ENCODE results near the gene GSTCD.
A peak's percentile ranks its signal among the peaks of the same experiment; 100 is the strongest.
"Not testable (repeated sequence)": the region's sequence is repeated elsewhere in the genome, so short reads cannot be mapped to it uniquely, and the experiment has no call there.

GSTCD gene

GRCh38 chr4:105683038-105683437 is 25.5 kb upstream of the GSTCD start:
- Histone ChIP-seq H3K4me3 (ENCODE audit: low read length in 2 of 2) (no peak overlapping the region), H3K27ac (ENCODE audit: low read depth in 2 of 2, low read length in 2 of 2) (peak overlapping the region in 1 of 2 donors; percentile 44), H3K4me1 (ENCODE audit: control insufficient read depth in 2 of 2, insufficient read depth in 2 of 2, low read length in 2 of 2) (peaks cover 6 to 7% of the 10 kb centered on the region in 2 donors), H3K9ac (ENCODE audit: low read depth in 1 of 2, low read length in 2 of 2) (no peak overlapping the region), H3K27me3 (ENCODE audit: control insufficient read depth in 2 of 2, insufficient read depth in 2 of 2, low read length in 2 of 2) (no peaks in the 10 kb centered on the region), H3K9me3 (ENCODE audit: control insufficient read depth in 2 of 2, low read length in 2 of 2) (no peaks in the 10 kb centered on the region), H3K36me3 (ENCODE audit: control insufficient read depth in 2 of 2, insufficient read depth in 2 of 2, low read length in 2 of 2) (peaks cover 7 to 29% of the 10 kb centered on the region in 2 donors)

GRCh38 chr4:105686571-105686970 is 22.0 kb upstream of the GSTCD start:
- no peak overlapping the region for H3K27ac ChIP-seq (ENCODE audit: low read depth in 2 of 2, low read length in 2 of 2)
- H3K4me3 ChIP-seq (ENCODE audit: low read length in 2 of 2): no peak overlapping the region
- H3K36me3 ChIP-seq (ENCODE audit: control insufficient read depth in 2 of 2, insufficient read depth in 2 of 2, low read length in 2 of 2): peaks cover 23 to 44% of the 10 kb centered on the region in 2 donors
- H3K9me3 ChIP-seq (ENCODE audit: control insufficient read depth in 2 of 2, low read length in 2 of 2): no peaks in the 10 kb centered on the region
- H3K4me1 ChIP-seq (ENCODE audit: control insufficient read depth in 2 of 2, insufficient read depth in 2 of 2, low read length in 2 of 2): peaks cover 0 to 5% of the 10 kb centered on the region in 2 donors
- H3K9ac ChIP-seq (ENCODE audit: low read depth in 1 of 2, low read length in 2 of 2): no peak overlapping the region
- H3K27me3 ChIP-seq (ENCODE audit: control insufficient read depth in 2 of 2, insufficient read depth in 2 of 2, low read length in 2 of 2): no peaks in the 10 kb centered on the region

- H3K36me3 ChIP-seq (ENCODE audit: control insufficient read depth in 2 of 2, insufficient read depth in 2 of 2, low read length in 2 of 2): peaks cover 13 to 38% of the 10 kb centered on the region in 2 donors
Observed at GRCh38 chr4:105694812-105695211, 13.8 kb upstream of the GSTCD start.

GRCh38 chr4:105695832-105696231 is 12.8 kb upstream of the GSTCD start:
- not testable (repeated sequence) for H3K9me3 ChIP-seq (ENCODE audit: control insufficient read depth in 2 of 2, low read length in 2 of 2); H3K27ac ChIP-seq (ENCODE audit: low read depth in 2 of 2, low read length in 2 of 2); H3K9ac ChIP-seq (ENCODE audit: low read depth in 1 of 2, low read length in 2 of 2); H3K4me3 ChIP-seq (ENCODE audit: low read length in 2 of 2); H3K4me1 ChIP-seq (ENCODE audit: control insufficient read depth in 2 of 2, insufficient read depth in 2 of 2, low read length in 2 of 2); H3K27me3 ChIP-seq (ENCODE audit: control insufficient read depth in 2 of 2, insufficient read depth in 2 of 2, low read length in 2 of 2)
- H3K36me3 ChIP-seq (ENCODE audit: control insufficient read depth in 2 of 2, insufficient read depth in 2 of 2, low read length in 2 of 2): peaks cover 13 to 38% of the 10 kb centered on the region in 2 donors

More at GRCh38 chr4:105694812-105695211, 13.8 kb upstream of the GSTCD start:
- H3K4me1 ChIP-seq (ENCODE audit: control insufficient read depth in 2 of 2, insufficient read depth in 2 of 2, low read length in 2 of 2); H3K9ac ChIP-seq (ENCODE audit: low read depth in 1 of 2, low read length in 2 of 2); H3K27me3 ChIP-seq (ENCODE audit: control insufficient read depth in 2 of 2, insufficient read depth in 2 of 2, low read length in 2 of 2); H3K9me3 ChIP-seq (ENCODE audit: control insufficient read depth in 2 of 2, low read length in 2 of 2); H3K27ac ChIP-seq (ENCODE audit: low read depth in 2 of 2, low read length in 2 of 2); H3K4me3 ChIP-seq (ENCODE audit: low read length in 2 of 2): not testable (repeated sequence)

- Histone ChIP-seq H3K9ac (ENCODE audit: low read depth in 1 of 2, low read length in 2 of 2) (no peak overlapping the region), H3K4me3 (ENCODE audit: low read length in 2 of 2) (no peak overlapping the region), H3K36me3 (ENCODE audit: control insufficient read depth in 2 of 2, insufficient read depth in 2 of 2, low read length in 2 of 2) (peaks cover 8 to 22% of the 10 kb centered on the region in 2 donors), H3K27ac (ENCODE audit: low read depth in 2 of 2, low read length in 2 of 2) (no peak overlapping the region), H3K27me3 (ENCODE audit: control insufficient read depth in 2 of 2, insufficient read depth in 2 of 2, low read length in 2 of 2) (no peaks in the 10 kb centered on the region), H3K9me3 (ENCODE audit: control insufficient read depth in 2 of 2, low read length in 2 of 2) (no peaks in the 10 kb centered on the region), H3K4me1 (ENCODE audit: control insufficient read depth in 2 of 2, insufficient read depth in 2 of 2, low read length in 2 of 2) (no peaks in the 10 kb centered on the region)
Observed at GRCh38 chr4:105698607-105699006, 10.0 kb upstream of the GSTCD start.

GRCh38 chr4:105707782-105708180 is 803 bp upstream of the GSTCD start:
- peak overlapping the region; percentile 87 to 88 for H3K9ac ChIP-seq (ENCODE audit: low read depth in 1 of 2, low read length in 2 of 2)
- no peaks in the 10 kb centered on the region for H3K9me3 ChIP-seq (ENCODE audit: control insufficient read depth in 2 of 2, low read length in 2 of 2)
- H3K27me3 ChIP-seq (ENCODE audit: control insufficient read depth in 2 of 2, insufficient read depth in 2 of 2, low read length in 2 of 2): no peaks in the 10 kb centered on the region
- peak overlapping the region; percentile 88 to 93 for H3K4me3 ChIP-seq (ENCODE audit: low read length in 2 of 2)
- peak overlapping the region; percentile 81 to 88 for H3K27ac ChIP-seq (ENCODE audit: low read depth in 2 of 2, low read length in 2 of 2)
- peaks cover 9 to 10% of the 10 kb centered on the region in 2 donors for H3K4me1 ChIP-seq (ENCODE audit: control insufficient read depth in 2 of 2, insufficient read depth in 2 of 2, low read length in 2 of 2)
- no peaks in the 10 kb centered on the region for H3K36me3 ChIP-seq (ENCODE audit: control insufficient read depth in 2 of 2, insufficient read depth in 2 of 2, low read length in 2 of 2)

- peak overlapping the region; percentile 87 to 88 for H3K9ac ChIP-seq (ENCODE audit: low read depth in 1 of 2, low read length in 2 of 2)
- H3K27me3 ChIP-seq (ENCODE audit: control insufficient read depth in 2 of 2, insufficient read depth in 2 of 2, low read length in 2 of 2): no peaks in the 10 kb centered on the region
- no peaks in the 10 kb centered on the region for H3K36me3 ChIP-seq (ENCODE audit: control insufficient read depth in 2 of 2, insufficient read depth in 2 of 2, low read length in 2 of 2)
- H3K4me1 ChIP-seq (ENCODE audit: control insufficient read depth in 2 of 2, insufficient read depth in 2 of 2, low read length in 2 of 2): peaks cover 9 to 10% of the 10 kb centered on the region in 2 donors
- H3K9me3 ChIP-seq (ENCODE audit: control insufficient read depth in 2 of 2, low read length in 2 of 2): no peaks in the 10 kb centered on the region
- peak overlapping the region; percentile 81 to 88 for H3K27ac ChIP-seq (ENCODE audit: low read depth in 2 of 2, low read length in 2 of 2)
- peak overlapping the region; percentile 88 to 93 for H3K4me3 ChIP-seq (ENCODE audit: low read length in 2 of 2)
Observed at GRCh38 chr4:105709081-105709450, 482 bp downstream of the GSTCD start.

- H3K27ac ChIP-seq (ENCODE audit: low read depth in 2 of 2, low read length in 2 of 2): no peak overlapping the region
- H3K4me3 ChIP-seq (ENCODE audit: low read length in 2 of 2): no peak overlapping the region
- no peaks in the 10 kb centered on the region for H3K9me3 ChIP-seq (ENCODE audit: control insufficient read depth in 2 of 2, low read length in 2 of 2)
- no peaks in the 10 kb centered on the region for H3K27me3 ChIP-seq (ENCODE audit: control insufficient read depth in 2 of 2, insufficient read depth in 2 of 2, low read length in 2 of 2)
- no peaks in the 10 kb centered on the region for H3K36me3 ChIP-seq (ENCODE audit: control insufficient read depth in 2 of 2, insufficient read depth in 2 of 2, low read length in 2 of 2)
- H3K4me1 ChIP-seq (ENCODE audit: control insufficient read depth in 2 of 2, insufficient read depth in 2 of 2, low read length in 2 of 2): peaks cover 9 to 10% of the 10 kb centered on the region in 2 donors
- H3K9ac ChIP-seq (ENCODE audit: low read depth in 1 of 2, low read length in 2 of 2): peak overlapping the region in 1 of 2 donors; percentile 7
Observed at GRCh38 chr4:105710012-105710600, 1.5 kb downstream of the GSTCD start.

- H3K27me3 ChIP-seq (ENCODE audit: control insufficient read depth in 2 of 2, insufficient read depth in 2 of 2, low read length in 2 of 2): no peaks in the 10 kb centered on the region
- H3K4me1 ChIP-seq (ENCODE audit: control insufficient read depth in 2 of 2, insufficient read depth in 2 of 2, low read length in 2 of 2): peaks cover 9 to 10% of the 10 kb centered on the region in 2 donors
- no peak overlapping the region for H3K4me3 ChIP-seq (ENCODE audit: low read length in 2 of 2)
- H3K9ac ChIP-seq (ENCODE audit: low read depth in 1 of 2, low read length in 2 of 2): no peak overlapping the region
- H3K9me3 ChIP-seq (ENCODE audit: control insufficient read depth in 2 of 2, low read length in 2 of 2): no peaks in the 10 kb centered on the region
- no peak overlapping the region for H3K27ac ChIP-seq (ENCODE audit: low read depth in 2 of 2, low read length in 2 of 2)
- no peaks in the 10 kb centered on the region for H3K36me3 ChIP-seq (ENCODE audit: control insufficient read depth in 2 of 2, insufficient read depth in 2 of 2, low read length in 2 of 2)
Observed at GRCh38 chr4:105710678-105711077, 2.1 kb downstream of the GSTCD start.

GRCh38 chr4:105712766-105713165 is 4.2 kb downstream of the GSTCD start:
- Histone ChIP-seq H3K9me3 (ENCODE audit: control insufficient read depth in 2 of 2, low read length in 2 of 2) (no peaks in the 10 kb centered on the region), H3K27me3 (ENCODE audit: control insufficient read depth in 2 of 2, insufficient read depth in 2 of 2, low read length in 2 of 2) (no peaks in the 10 kb centered on the region), H3K4me3 (ENCODE audit: low read length in 2 of 2) (no peak overlapping the region), H3K9ac (ENCODE audit: low read depth in 1 of 2, low read length in 2 of 2) (no peak overlapping the region), H3K4me1 (ENCODE audit: control insufficient read depth in 2 of 2, insufficient read depth in 2 of 2, low read length in 2 of 2) (peaks cover under 1 to 6% of the 10 kb centered on the region in 2 donors), H3K36me3 (ENCODE audit: control insufficient read depth in 2 of 2, insufficient read depth in 2 of 2, low read length in 2 of 2) (no peaks in the 10 kb centered on the region), H3K27ac (ENCODE audit: low read depth in 2 of 2, low read length in 2 of 2) (no peak overlapping the region)

All from mucosa of rectum (tissue), 2 donors.